NB4 (cell line): ENCODE measurements around the gene ZNF749.
A peak's percentile ranks its signal among the peaks of the same experiment; 100 is the strongest.

Source experiments
- DNase-seq: peaks from one replicate; pipeline ENCODE4 v3.0.0; 2010; ENCODE audit warnings: low read depth
- H3K4me3 ChIP-seq: one replicate; pipeline ENCODE4 v1.5.1; 2011; ENCODE audit warnings: mild to moderate bottlenecking, low read depth, low read length, moderate library complexity
- MYC ChIP-seq: IDR thresholded peaks from 2 replicates; pipeline ENCODE4 v1.6.1; 2011; ENCODE audit warnings: low read depth, low read length
- POLR2A ChIP-seq: IDR thresholded peaks from 2 replicates; pipeline ENCODE4 v1.6.1; 2011; ENCODE audit warnings: mild to moderate bottlenecking; ENCODE audit not compliant: insufficient read length; ENCODE audit errors: extremely low read depth
- TF ChIP-seq, protein P1 (sequence below): IDR thresholded peaks from one replicate; pipeline ENCODE4 v1.5.1; 2012; ENCODE audit warnings: low read depth, low read length
- TF ChIP-seq, protein P2 (sequence below): IDR thresholded peaks from 2 replicates; pipeline ENCODE4 v1.6.1; 2011; ENCODE audit warnings: low read depth, low read length

The ZNF749 gene

DNA sequence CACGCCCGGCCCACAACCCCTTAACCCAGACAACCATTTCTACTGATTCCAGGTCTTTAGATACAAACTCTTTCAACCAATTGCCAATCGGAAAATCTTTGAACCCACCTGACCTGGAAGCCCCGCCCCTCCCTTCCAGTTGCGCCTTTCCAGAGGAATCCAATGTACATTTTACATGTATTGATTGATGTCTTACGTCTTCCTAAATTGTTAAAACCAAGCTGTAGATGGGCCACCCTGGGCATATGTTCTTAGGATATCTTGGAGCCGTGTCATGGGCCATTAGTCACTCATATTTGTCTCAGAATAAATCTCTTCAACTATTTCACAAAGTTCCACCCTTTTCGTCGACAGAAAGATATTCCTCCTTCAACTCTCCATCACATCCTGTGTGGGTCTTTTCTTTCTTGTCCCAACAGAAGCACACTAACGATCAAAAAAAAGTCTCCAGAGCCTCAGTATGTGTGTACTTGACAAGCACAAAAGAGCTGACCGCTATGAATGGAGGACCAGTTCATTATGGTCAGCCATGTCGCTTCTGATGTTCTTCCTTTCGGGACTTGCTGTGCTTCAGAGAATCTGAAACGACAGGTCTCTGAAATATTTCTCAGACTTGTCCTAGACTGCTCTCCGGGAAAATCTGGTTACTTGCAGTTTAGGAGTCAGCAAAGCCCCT, 601 bp upstream of the ZNF749 start:
- H3K4me3 ChIP-seq: peak overlapping the region; percentile 64
- TF ChIP-seq, protein P1, sequence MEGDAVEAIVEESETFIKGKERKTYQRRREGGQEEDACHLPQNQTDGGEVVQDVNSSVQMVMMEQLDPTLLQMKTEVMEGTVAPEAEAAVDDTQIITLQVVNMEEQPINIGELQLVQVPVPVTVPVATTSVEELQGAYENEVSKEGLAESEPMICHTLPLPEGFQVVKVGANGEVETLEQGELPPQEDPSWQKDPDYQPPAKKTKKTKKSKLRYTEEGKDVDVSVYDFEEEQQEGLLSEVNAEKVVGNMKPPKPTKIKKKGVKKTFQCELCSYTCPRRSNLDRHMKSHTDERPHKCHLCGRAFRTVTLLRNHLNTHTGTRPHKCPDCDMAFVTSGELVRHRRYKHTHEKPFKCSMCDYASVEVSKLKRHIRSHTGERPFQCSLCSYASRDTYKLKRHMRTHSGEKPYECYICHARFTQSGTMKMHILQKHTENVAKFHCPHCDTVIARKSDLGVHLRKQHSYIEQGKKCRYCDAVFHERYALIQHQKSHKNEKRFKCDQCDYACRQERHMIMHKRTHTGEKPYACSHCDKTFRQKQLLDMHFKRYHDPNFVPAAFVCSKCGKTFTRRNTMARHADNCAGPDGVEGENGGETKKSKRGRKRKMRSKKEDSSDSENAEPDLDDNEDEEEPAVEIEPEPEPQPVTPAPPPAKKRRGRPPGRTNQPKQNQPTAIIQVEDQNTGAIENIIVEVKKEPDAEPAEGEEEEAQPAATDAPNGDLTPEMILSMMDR: no peak
- no peak for TF ChIP-seq POLR2A
- DNase-seq: no peak

DNA sequence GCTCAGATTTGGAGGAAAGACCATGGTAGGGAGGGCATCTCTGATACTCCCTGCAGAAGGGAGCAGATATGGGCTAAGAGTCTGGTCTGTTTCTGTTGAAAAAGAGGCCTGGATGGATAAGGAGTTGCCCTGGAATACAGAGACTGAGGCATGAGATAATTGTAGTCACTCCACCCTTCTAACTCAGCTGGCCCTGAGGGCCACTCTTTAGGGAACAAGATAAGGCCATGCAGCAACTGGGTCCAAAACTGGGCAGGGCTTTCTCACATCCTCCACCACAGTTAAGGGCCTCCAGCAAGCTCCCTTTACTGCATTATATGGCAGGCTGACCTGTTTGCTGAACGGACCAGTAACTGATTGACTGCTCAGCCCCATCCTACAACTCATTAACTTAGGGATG, 1.3 kb downstream of the ZNF749 start:
- peak overlapping the region; percentile 82 for H3K4me3 ChIP-seq

DNA sequence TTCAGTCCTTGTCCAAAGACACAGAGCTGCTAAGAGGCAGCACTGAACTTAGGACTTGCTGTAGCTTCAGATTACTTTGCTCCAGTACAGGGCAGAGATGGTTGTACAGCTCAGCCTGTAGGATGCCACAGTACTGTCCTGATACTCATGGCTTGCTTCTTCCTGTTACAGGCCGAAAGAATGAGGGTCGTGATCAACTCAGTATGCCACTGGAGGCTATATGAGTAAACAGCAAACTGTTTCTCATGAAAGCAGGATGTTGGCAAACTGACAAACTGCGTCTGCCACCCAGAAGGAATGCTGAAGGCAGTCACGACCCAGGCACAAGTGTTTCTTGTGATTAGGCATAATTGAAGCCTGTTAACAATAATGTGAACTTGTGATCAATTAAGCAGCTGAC, 2.8 kb downstream of the ZNF749 start:
- TF ChIP-seq POLR2A: no peak
- TF ChIP-seq, protein P2, sequence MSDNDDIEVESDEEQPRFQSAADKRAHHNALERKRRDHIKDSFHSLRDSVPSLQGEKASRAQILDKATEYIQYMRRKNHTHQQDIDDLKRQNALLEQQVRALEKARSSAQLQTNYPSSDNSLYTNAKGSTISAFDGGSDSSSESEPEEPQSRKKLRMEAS: no peak
- no peak for DNase-seq
- no peak overlapping the region for H3K4me3 ChIP-seq

More for the DNA sequence above, 1.3 kb downstream of the ZNF749 start:
- DNase-seq: no peak
- no peak for TF ChIP-seq MYC
- no peak for TF ChIP-seq POLR2A
- TF ChIP-seq, protein P1: no peak
- TF ChIP-seq, protein P2: no peak

DNA sequence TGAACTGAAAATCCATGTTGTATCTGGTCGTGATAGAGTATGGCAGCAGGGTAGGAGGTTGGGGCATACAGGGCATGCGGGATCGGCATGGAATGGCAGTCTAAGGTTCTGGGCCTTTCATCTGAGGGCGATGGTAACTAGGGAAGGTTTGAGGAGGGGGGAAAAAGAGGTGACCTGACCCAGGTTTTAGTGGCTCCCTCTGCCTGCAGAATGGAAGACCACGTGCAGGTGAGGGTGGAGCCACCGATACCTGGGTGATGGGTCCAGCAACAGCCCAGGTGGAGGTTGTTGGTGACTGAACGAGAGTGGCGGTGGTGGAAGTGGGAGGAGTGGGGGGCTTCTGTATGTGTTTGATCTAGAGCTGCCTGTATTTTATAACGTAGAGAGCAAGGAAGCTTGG, 3.8 kb downstream of the ZNF749 start:
- no peak overlapping the region for H3K4me3 ChIP-seq
- TF ChIP-seq MYC: no peak
- TF ChIP-seq, protein P2: no peak
- TF ChIP-seq, protein P1: no peak

DNA sequence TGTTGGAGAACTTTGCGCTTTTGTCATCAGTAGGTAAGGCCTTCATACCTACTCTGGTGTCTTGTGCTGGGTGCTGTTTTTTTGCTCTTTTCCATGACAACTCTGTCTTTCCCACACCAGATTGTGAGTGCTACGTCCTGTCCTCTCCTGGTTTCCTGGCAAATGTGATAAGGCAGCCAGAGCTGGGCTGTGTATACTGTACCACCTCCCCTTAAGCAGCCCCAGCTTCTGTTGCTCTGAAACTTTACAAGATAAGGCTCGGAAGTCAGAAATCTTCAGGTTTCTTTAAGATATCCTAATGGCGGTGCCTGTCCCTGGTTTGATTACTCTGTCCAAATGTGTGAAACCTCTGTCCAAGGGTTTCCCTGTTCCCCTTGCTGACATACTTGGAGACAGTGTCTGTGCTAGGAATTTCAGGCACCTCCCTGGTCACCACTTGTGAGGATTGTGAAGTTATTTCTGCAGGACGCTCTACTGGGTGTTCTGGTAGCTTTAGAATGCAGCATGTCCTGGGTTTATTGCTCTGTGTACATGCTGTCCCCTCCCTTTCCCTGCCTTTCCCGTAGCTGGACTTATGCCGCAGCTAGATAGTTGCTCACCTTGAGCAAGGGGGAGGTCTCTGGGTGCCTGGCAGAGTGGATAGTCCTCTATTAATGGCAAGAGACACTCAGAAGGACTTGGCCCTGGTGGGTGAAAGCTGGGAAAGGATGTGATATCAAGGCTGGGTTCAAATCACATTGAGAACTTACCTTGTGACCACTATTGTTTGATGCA, 7.0 kb downstream of the ZNF749 start:
- DNase-seq: no peak
- TF ChIP-seq MYC: no peak
- TF ChIP-seq, protein P2: no peak
- TF ChIP-seq, protein P1: no peak
- no peak for TF ChIP-seq POLR2A
- no peak overlapping the region for H3K4me3 ChIP-seq

More for the DNA sequence above, 3.8 kb downstream of the ZNF749 start:
- no peak for DNase-seq

DNA sequence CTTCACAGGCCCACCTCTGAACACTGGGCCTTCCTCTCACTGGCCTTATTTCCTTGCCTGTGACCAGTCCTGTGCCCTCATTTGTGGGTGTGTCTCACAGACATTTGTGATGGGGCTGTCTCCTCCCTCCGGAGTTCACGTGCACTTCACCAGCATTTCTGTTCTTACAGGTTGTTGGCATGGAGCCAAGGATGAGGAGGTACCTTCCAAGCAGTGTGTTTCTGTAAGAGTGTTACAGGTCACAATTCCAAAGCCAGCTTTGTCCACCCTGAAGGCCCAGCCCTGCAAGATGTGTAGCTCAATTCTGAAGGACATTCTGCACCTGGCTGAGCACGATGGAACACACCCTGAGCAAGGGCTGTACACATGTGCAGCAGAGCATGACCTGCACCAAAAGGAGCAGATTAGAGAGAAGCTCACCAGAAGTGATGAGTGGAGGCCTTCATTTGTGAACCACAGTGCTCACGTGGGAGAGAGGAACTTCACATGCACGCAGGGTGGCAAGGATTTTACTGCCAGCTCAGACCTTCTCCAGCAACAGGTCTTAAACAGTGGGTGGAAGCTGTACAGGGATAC, 8.1 kb downstream of the ZNF749 start:
- TF ChIP-seq, protein P1: no peak
- TF ChIP-seq POLR2A (no peak), MYC (no peak)
- TF ChIP-seq, protein P2: no peak
- no peak for DNase-seq

More for the DNA sequence above, 8.1 kb downstream of the ZNF749 start:
- no peak overlapping the region for H3K4me3 ChIP-seq
